ENCODE data around the gene PPP1R36. TPM values are rescaled to one million over a fixed set of nuclear protein-coding genes. Genes with fewer than 3 reads are reported as not detected.

The PPP1R36 gene
- total RNA-seq, 4 donors from 2014 or later: 0.84 to 2.0 (median 1.3) TPM

DNA sequence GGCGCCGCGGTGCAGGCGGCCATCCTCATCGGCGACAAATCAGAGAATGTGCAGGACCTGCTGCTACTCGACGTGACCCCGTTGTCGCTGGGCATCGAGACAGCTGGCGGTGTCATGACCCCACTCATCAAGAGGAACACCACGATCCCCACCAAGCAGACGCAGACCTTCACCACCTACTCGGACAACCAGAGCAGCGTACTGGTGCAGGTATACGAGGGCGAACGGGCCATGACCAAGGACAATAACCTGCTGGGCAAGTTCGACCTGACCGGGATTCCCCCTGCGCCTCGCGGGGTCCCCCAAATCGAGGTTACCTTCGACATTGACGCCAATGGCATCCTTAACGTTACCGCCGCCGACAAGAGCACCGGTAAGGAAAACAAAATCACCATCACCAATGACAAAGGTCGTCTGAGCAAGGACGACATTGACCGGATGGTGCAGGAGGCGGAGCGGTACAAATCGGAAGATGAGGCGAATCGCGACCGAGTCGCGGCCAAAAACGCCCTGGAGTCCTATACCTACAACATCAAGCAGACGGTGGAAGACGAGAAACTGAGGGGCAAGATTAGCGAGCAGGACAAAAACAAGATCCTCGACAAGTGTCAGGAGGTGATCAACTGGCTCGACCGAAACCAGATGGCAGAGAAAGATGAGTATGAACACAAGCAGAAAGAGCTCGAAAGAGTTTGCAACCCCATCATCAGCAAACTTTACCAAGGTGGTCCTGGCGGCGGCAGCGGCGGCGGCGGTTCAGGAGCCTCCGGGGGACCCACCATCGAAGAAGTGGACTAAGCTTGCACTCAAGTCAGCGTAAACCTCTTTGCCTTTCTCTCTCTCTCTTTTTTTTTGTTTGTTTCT is 7.6 kb upstream of the PPP1R36 start:
- no peak for DNase-seq (ENCODE audit: low spot score in 2 of 2)
- peak overlapping the region; percentile 26 for H3K4me3 ChIP-seq (ENCODE audit: low read depth, poor library complexity, severe bottlenecking)
- 7 to 8% methylated on average over 53 to 61 of the region's 61 CpGs for WGBS, 2 donors
- no peak for TF ChIP-seq POLR2A (IDR thresholded peaks at IDR 0.05)
- no peak for TF ChIP-seq CTCF (IDR thresholded peaks at IDR 0.05)
- intact Hi-C loops (cut with DNase I; ENCODE audit: low total_unique reads): no loop called here

DNA sequence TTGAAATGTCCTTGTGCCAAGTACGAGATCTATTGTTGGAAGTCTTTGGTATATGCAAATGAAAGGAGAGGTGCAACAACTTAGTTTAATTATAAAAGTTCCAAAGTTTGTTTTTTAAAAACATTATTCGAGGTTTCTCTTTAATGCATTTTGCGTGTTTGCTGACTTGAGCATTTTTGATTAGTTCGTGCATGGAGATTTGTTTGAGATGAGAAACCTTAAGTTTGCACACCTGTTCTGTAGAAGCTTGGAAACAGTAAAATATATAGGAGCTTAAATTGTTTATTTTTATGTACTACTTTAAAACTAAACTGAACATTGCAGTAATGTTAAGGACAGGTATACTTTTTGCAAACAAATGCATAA is 6.9 kb upstream of the PPP1R36 start:
- H3K4me3 ChIP-seq (ENCODE audit: low read depth, poor library complexity, severe bottlenecking): no peak overlapping the region
- intact Hi-C loops (cut with DNase I; ENCODE audit: low total_unique reads): no loop called here
- WGBS, 2 donors: 37 to 40% methylated on average over 4 of the region's 4 CpGs
- no peak for TF ChIP-seq POLR2A (IDR thresholded peaks at IDR 0.05)
- no peak for DNase-seq (ENCODE audit: low spot score in 2 of 2)

GRCh38 chr14:64544607-64545312 is 5.0 kb upstream of the PPP1R36 start:
- no peak overlapping the region for H3K4me3 ChIP-seq (ENCODE audit: low read depth, poor library complexity, severe bottlenecking)
- TF ChIP-seq CTCF (IDR thresholded peaks at IDR 0.05): no peak
- no peak for TF ChIP-seq POLR2A (IDR thresholded peaks at IDR 0.05)
- no peak for DNase-seq (ENCODE audit: low spot score in 2 of 2)
- 75 to 78% methylated on average over 5 of the region's 5 CpGs for WGBS, 2 donors
- intact Hi-C loops (cut with DNase I; ENCODE audit: low total_unique reads): no loop called here

GRCh38 chr14:64549016-64549415 is 745 bp upstream of the PPP1R36 start:
- intact Hi-C loops (cut with DNase I; ENCODE audit: low total_unique reads): no loop called here
- TF ChIP-seq CTCF (IDR thresholded peaks at IDR 0.05) (no peak), POLR2A (IDR thresholded peaks at IDR 0.05) (no peak)
- no peak for DNase-seq (ENCODE audit: low spot score in 2 of 2)
- no peak overlapping the region for H3K4me3 ChIP-seq (ENCODE audit: low read depth, poor library complexity, severe bottlenecking)
- 52 to 58% methylated on average over 1 of the region's 1 CpG for WGBS, 2 donors

- 34 to 42% methylated on average over 7 of the region's 7 CpGs for WGBS, 2 donors
- intact Hi-C loops (cut with DNase I; ENCODE audit: low total_unique reads): no loop called here
- DNase-seq (ENCODE audit: low spot score in 2 of 2): no peak
- TF ChIP-seq POLR2A (IDR thresholded peaks at IDR 0.05): no peak
- no peak for TF ChIP-seq CTCF (IDR thresholded peaks at IDR 0.05)
- no peak overlapping the region for H3K4me3 ChIP-seq (ENCODE audit: low read depth, poor library complexity, severe bottlenecking)
Observed at GRCh38 chr14:64550621-64551333, 1.0 kb downstream of the PPP1R36 start.

GRCh38 chr14:64554556-64554955 is 4.8 kb downstream of the PPP1R36 start:
- no peak overlapping the region for H3K4me3 ChIP-seq (ENCODE audit: low read depth, poor library complexity, severe bottlenecking)
- intact Hi-C loops (cut with DNase I; ENCODE audit: low total_unique reads): no loop called here
- 63 to 65% methylated on average over 4 of the region's 4 CpGs for WGBS, 2 donors
- TF ChIP-seq POLR2A (IDR thresholded peaks at IDR 0.05) (no peak), CTCF (IDR thresholded peaks at IDR 0.05) (no peak)
- DNase-seq (ENCODE audit: low spot score in 2 of 2): no peak

Data from lower leg skin (tissue), 4 donors.